Effector memory CD8-positive, alpha-beta T cell (primary cell): ENCODE results near the gene ASB15.
"Not testable (repeated sequence)": the region's sequence is repeated elsewhere in the genome, so short reads cannot be mapped to it uniquely, and the experiment has no call there.

ENCODE experiments used
- ATAC-seq: fragments of 150-1000 bp; cut with Tn5 transposase; replicated peaks from 2 replicates; pipeline ENCODE4 v1.10.0; 2021; ENCODE audit warnings: mild to moderate bottlenecking, moderate library complexity
- DNase-seq, 3 experiments: peaks; one replicate each; pipeline ENCODE4 v3.0.0; 2021
- H3K27ac Mint-ChIP-seq, 2 donors: one replicate each; pipeline ENCODE4 v1.8.0; 2022; ENCODE audit warnings: mild to moderate bottlenecking in 2 of 2, mixed read lengths in 2 of 2, moderate library complexity in 2 of 2
- H3K27me3 Mint-ChIP-seq, 2 donors: one replicate each; pipeline ENCODE4 v1.8.0; 2022; ENCODE audit warnings: mixed read lengths in 2 of 2
- H3K36me3 Mint-ChIP-seq: one replicate; pipeline ENCODE4 v1.8.0; 2022; ENCODE audit warnings: mild to moderate bottlenecking, moderate library complexity, mixed read lengths; ENCODE audit not compliant: insufficient read depth
- H3K4me1 Mint-ChIP-seq, 2 donors: one replicate each; pipeline ENCODE4 v1.8.0; 2022; ENCODE audit warnings: low read depth in 2 of 2, mixed read lengths in 2 of 2
- H3K4me3 Mint-ChIP-seq, 2 donors: one replicate each; pipeline ENCODE4 v1.8.0; 2022; ENCODE audit warnings: mild to moderate bottlenecking in 2 of 2, mixed read lengths in 2 of 2, moderate library complexity in 2 of 2
- H3K9me3 Mint-ChIP-seq, 2 donors: one replicate each; pipeline ENCODE4 v1.8.0; 2022; ENCODE audit warnings: mixed read lengths in 2 of 2
- total RNA-seq, 9 experiments: gene quantifications; one replicate each; lab custom pipeline; 2026; lab: John Stamatoyannopoulos, UW

The ASB15 gene
- 0 to 0.10 (median 0) reads per million in 9 experiments for total RNA-seq

- DNase-seq = no peak
- no peak within 1 kb of the TSS for H3K27ac Mint-ChIP-seq
- no peaks in the 10 kb centered on the region for H3K36me3 Mint-ChIP-seq
- no peaks in the 10 kb centered on the region for H3K9me3 Mint-ChIP-seq
- H3K4me3 Mint-ChIP-seq = no peak within 1 kb of the TSS
- ATAC-seq = no peak
- H3K27me3 Mint-ChIP-seq = peaks cover 25 to 40% of the 10 kb centered on the region in 2 donors
- peaks cover 0 to 3% of the 10 kb centered on the region in 2 donors for H3K4me1 Mint-ChIP-seq
Observed at GRCh38 chr7:123601530-123601929, at the start of gene ASB15. ASB15 (plus strand) TSS chr7:123601821; CDS start chr7:123614503, 12,682 bp downstream.

GRCh38 chr7:123552134-123552533 lies 49.5 kb upstream of the ASB15 start:
- not testable (repeated sequence) for ATAC-seq, H3K27me3 Mint-ChIP-seq, H3K4me3 Mint-ChIP-seq, H3K9me3 Mint-ChIP-seq, H3K27ac Mint-ChIP-seq, DNase-seq
- Mint-ChIP-seq H3K4me1 (peaks cover 26 to 27% of the 10 kb centered on the region in 2 donors), H3K36me3 (peaks cover 42% of the 10 kb centered on the region)

GRCh38 chr7:123552641-123553040 lies 49.0 kb upstream of the ASB15 start:
- no peaks in the 10 kb centered on the region for H3K27me3 Mint-ChIP-seq
- H3K4me1 Mint-ChIP-seq = peaks cover 23 to 24% of the 10 kb centered on the region in 2 donors
- DNase-seq = no peak
- peaks cover 39% of the 10 kb centered on the region for H3K36me3 Mint-ChIP-seq
- H3K27ac Mint-ChIP-seq = no peak overlapping the region
- no peak overlapping the region for H3K4me3 Mint-ChIP-seq
- no peaks in the 10 kb centered on the region for H3K9me3 Mint-ChIP-seq
- ATAC-seq = no peak

GRCh38 chr7:123553159-123553558 lies 48.5 kb upstream of the ASB15 start:
- ATAC-seq (no peak), DNase-seq (no peak)
- Mint-ChIP-seq H3K36me3 (peaks cover 39% of the 10 kb centered on the region), H3K9me3 (no peaks in the 10 kb centered on the region), H3K27me3 (no peaks in the 10 kb centered on the region), H3K4me3 (no peak overlapping the region), H3K27ac (no peak overlapping the region), H3K4me1 (peaks cover 21 to 25% of the 10 kb centered on the region in 2 donors)

- DNase-seq (no peak), ATAC-seq (no peak)
- H3K27me3 Mint-ChIP-seq = no peaks in the 10 kb centered on the region
- H3K4me3 Mint-ChIP-seq = no peak overlapping the region
- peaks cover 23% of the 10 kb centered on the region for H3K36me3 Mint-ChIP-seq
- H3K4me1 Mint-ChIP-seq = peaks cover 11 to 16% of the 10 kb centered on the region in 2 donors
- H3K9me3 Mint-ChIP-seq = no peaks in the 10 kb centered on the region
- no peak overlapping the region for H3K27ac Mint-ChIP-seq
Observed at GRCh38 chr7:123555484-123555883, 46.1 kb upstream of the ASB15 start.

- no peak for ATAC-seq
- DNase-seq = no peak
- Mint-ChIP-seq H3K27ac (no peak overlapping the region), H3K4me1 (peaks cover 11 to 12% of the 10 kb centered on the region in 2 donors), H3K9me3 (no peaks in the 10 kb centered on the region), H3K27me3 (peaks cover 0 to 7% of the 10 kb centered on the region in 2 donors), H3K36me3 (peaks cover 11% of the 10 kb centered on the region), H3K4me3 (no peak overlapping the region)
Observed at GRCh38 chr7:123557016-123557397, 44.6 kb upstream of the ASB15 start.

GRCh38 chr7:123557398-123558288 lies 44.0 kb upstream of the ASB15 start, which contains the start of gene NDUFA5:
NDUFA5 (minus strand) TSS chr7:123557818; CDS start chr7:123557795, 23 bp downstream.
- no peak within 1 kb of the TSS for H3K27ac Mint-ChIP-seq
- no peaks in the 10 kb centered on the region for H3K9me3 Mint-ChIP-seq
- peak; percentile 96 to 99 (median 98) for DNase-seq
- peak; percentile 97 for ATAC-seq
- H3K36me3 Mint-ChIP-seq = peaks cover 8% of the 10 kb centered on the region
- peaks cover 0 to 7% of the 10 kb centered on the region in 2 donors for H3K27me3 Mint-ChIP-seq
- peaks cover 11 to 12% of the 10 kb centered on the region in 2 donors for H3K4me1 Mint-ChIP-seq
- no peak within 1 kb of the TSS for H3K4me3 Mint-ChIP-seq

- Mint-ChIP-seq H3K27ac (no peak overlapping the region), H3K4me1 (peaks cover 4 to 6% of the 10 kb centered on the region in 2 donors), H3K4me3 (no peak overlapping the region), H3K9me3 (no peaks in the 10 kb centered on the region), H3K36me3 (peaks cover 4% of the 10 kb centered on the region), H3K27me3 (peaks cover 0 to 7% of the 10 kb centered on the region in 2 donors)
- ATAC-seq (no peak), DNase-seq (no peak)
Observed at GRCh38 chr7:123558289-123558874, 43.2 kb upstream of the ASB15 start.

GRCh38 chr7:123562121-123562520 lies 39.5 kb upstream of the ASB15 start:
- Mint-ChIP-seq H3K27ac (no peak overlapping the region), H3K27me3 (peaks cover 5 to 12% of the 10 kb centered on the region in 2 donors), H3K4me1 (peaks cover 0 to 4% of the 10 kb centered on the region in 2 donors), H3K9me3 (no peaks in the 10 kb centered on the region), H3K4me3 (no peak overlapping the region), H3K36me3 (no peaks in the 10 kb centered on the region)
- ATAC-seq = no peak
- no peak for DNase-seq

- peaks cover 5 to 9% of the 10 kb centered on the region in 2 donors for H3K27me3 Mint-ChIP-seq
- no peak for ATAC-seq
- H3K27ac Mint-ChIP-seq = no peak overlapping the region
- H3K4me3 Mint-ChIP-seq = no peak overlapping the region
- H3K4me1 Mint-ChIP-seq = no peaks in the 10 kb centered on the region
- no peaks in the 10 kb centered on the region for H3K36me3 Mint-ChIP-seq
- no peak for DNase-seq
- no peaks in the 10 kb centered on the region for H3K9me3 Mint-ChIP-seq
Observed at GRCh38 chr7:123569352-123570010, 32.1 kb upstream of the ASB15 start.

- Mint-ChIP-seq H3K27ac (no peak overlapping the region), H3K27me3 (peaks cover 0 to 9% of the 10 kb centered on the region in 2 donors), H3K4me1 (no peaks in the 10 kb centered on the region), H3K36me3 (no peaks in the 10 kb centered on the region), H3K9me3 (no peaks in the 10 kb centered on the region), H3K4me3 (no peak overlapping the region)
- no peak for ATAC-seq
- DNase-seq = no peak
Observed at GRCh38 chr7:123570390-123571182, 31.0 kb upstream of the ASB15 start.

- no peak overlapping the region for H3K4me3 Mint-ChIP-seq
- no peak for DNase-seq
- no peak for ATAC-seq
- no peaks in the 10 kb centered on the region for H3K4me1 Mint-ChIP-seq
- H3K27me3 Mint-ChIP-seq = peaks cover 0 to 9% of the 10 kb centered on the region in 2 donors
- no peaks in the 10 kb centered on the region for H3K36me3 Mint-ChIP-seq
- H3K27ac Mint-ChIP-seq = no peak overlapping the region
- no peaks in the 10 kb centered on the region for H3K9me3 Mint-ChIP-seq
Observed at GRCh38 chr7:123571187-123571586, 30.4 kb upstream of the ASB15 start.

- H3K27ac Mint-ChIP-seq = no peak overlapping the region
- H3K4me3 Mint-ChIP-seq = no peak overlapping the region
- no peak for DNase-seq
- no peaks in the 10 kb centered on the region for H3K4me1 Mint-ChIP-seq
- no peaks in the 10 kb centered on the region for H3K36me3 Mint-ChIP-seq
- H3K27me3 Mint-ChIP-seq = peaks cover 0 to 7% of the 10 kb centered on the region in 2 donors
- no peaks in the 10 kb centered on the region for H3K9me3 Mint-ChIP-seq
- no peak for ATAC-seq
Observed at GRCh38 chr7:123571684-123572083, 29.9 kb upstream of the ASB15 start.
